AG10803 (cell line): ENCODE results near the gene JARID2.

Experiments
- DNase-seq: peaks from one replicate; pipeline ENCODE4 v3.0.0; 2010; ENCODE audit warnings: low read depth
- H3K4me3 ChIP-seq: 2 replicates; pipeline ENCODE4 v1.5.1; 2011; ENCODE audit warnings: mild to moderate bottlenecking, low read length, control low read depth
- CTCF ChIP-seq: conservative IDR thresholded peaks from 2 replicates; pipeline ENCODE4 v1.5.1; 2011; ENCODE audit warnings: mild to moderate bottlenecking, low read length, control low read depth, inconsistent platforms

The JARID2 gene

GRCh38 chr6:15301179-15302006 is 55.5 kb downstream of the JARID2 start:
- no peak for TF ChIP-seq CTCF
- no peak for DNase-seq

DNA sequence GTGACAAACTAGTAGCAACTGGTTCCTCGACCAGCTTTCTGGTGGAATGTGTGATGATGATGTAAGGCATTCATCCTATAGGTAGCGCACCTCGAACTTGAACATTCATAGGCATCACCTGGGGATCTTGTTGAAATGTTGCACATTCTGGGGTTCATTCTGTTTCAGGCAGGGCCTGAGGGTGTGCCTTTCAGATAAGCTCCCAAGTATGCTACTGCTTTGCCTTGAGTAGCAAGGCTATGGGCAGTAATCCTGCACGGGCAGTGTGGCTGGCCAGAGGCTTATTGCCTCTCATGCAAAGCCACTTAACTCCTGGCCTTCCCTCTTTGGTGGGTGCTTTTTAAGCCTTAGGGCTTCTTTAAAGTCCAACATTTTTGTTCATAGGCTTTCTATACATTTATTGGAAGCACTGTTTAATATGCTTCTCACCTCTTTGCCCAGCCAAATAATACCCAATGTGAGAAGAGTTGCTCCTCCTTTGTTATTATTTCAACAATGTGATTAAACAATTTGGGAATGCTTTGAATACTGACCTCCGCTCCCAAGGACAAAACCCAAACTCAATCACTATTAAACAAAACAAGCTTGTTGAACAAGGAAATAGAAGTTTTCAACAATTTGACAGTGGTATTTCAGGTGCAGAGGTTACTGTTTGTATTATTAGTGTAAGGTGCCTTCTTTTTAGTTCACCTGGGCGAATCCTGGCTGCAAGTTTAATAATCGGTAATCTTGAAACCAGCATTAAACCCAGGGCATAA is 57.5 kb downstream of the JARID2 start:
- no peak overlapping the region for H3K4me3 ChIP-seq
- no peak for DNase-seq
- TF ChIP-seq CTCF = no peak

More at GRCh38 chr6:15301179-15302006, 55.5 kb downstream of the JARID2 start:
- H3K4me3 ChIP-seq = no peak overlapping the region

GRCh38 chr6:15303920-15304291 is 58.0 kb downstream of the JARID2 start:
- DNase-seq = no peak
- no peak for TF ChIP-seq CTCF
- H3K4me3 ChIP-seq = no peak overlapping the region

DNA sequence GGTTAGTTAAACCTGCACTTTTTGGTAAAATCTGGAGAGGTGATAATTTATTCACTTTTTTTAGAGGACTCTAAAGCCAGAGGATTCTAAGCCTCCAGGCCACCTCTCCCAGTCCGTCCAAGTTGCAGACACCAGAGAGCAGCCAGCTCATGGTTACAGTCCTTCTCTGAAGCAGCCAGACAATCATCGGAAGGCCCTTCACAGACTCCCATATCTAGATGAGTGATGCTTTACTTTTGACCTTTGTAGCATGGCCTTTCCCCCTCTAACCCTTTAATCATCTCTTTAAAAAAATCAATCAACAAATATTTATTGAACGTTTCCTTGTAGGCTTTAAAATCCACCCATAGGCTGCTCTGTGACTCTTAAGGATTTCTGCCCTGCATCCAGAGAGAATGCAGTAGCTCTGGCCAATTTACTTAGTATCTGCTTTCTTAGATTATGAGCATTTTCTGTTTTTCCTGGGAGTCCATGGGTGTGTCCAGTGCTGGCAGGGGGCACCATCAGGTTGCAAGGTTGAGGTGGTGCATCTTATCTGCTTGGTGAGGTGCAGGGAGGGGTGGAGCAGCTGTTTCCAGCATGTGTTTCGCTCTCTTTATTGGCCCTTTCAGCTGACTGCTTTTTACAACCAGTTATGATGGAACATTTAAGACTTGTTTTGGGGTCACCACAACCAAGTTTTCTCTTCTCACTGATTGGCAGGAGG is 58.6 kb downstream of the JARID2 start:
- no peak overlapping the region for H3K4me3 ChIP-seq
- TF ChIP-seq CTCF = no peak
- DNase-seq = no peak

DNA sequence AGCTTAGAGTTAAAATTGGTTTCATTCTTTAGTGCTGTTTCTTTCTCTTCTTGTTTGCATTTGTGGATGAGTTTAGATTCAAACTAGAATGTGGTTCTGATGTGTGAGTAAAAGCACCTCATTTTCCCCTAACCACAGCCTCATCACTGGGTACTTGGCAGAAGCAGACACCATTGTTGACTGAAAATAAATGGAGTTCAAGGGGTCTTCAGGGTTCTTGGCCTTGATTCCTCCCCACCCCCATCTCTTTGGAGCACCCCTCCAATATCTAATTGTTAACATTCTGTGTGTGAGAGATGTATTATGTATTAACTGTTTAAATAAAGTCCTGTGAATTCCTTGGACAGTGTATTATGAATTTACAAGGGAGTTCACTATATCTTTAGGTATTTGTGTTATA is 59.6 kb downstream of the JARID2 start:
- no peak for TF ChIP-seq CTCF
- H3K4me3 ChIP-seq = no peak overlapping the region
- DNase-seq = no peak

DNA sequence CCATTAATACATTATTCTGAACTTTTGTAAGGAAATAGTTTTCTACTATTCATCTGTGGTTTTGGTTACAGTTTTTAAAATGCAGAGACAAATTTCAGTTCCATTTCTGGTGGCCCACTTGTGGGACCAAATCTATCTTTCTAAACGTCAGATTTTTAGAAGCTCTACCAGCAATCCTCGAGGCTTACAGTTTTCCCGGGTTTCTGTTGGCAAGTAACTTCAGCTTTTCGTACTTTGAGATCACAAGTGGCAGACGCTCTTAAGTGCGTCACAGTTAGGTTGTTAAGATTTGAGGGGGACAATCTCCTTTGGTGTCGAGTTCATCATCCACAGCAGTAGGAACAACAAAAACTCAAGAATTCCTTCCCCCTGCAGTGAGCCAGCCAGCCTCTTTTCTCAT is 60.0 kb downstream of the JARID2 start:
- TF ChIP-seq CTCF = no peak
- H3K4me3 ChIP-seq = no peak overlapping the region
- DNase-seq = no peak
